ENCODE results near the gene PRKAR1B.

The PRKAR1B gene

GRCh38 chr7:549891-550625 is 177.0 kb downstream of the PRKAR1B start:
- H3K36me3 ChIP-seq (ENCODE audit: control insufficient read depth, insufficient read depth, low read length), result no peaks in the 10 kb centered on the region; the same call in 1 of the 2 replicates

GRCh38 chr7:549066-549890 is 177.8 kb downstream of the PRKAR1B start:
- Histone ChIP-seq H3K27me3 (replicated peaks; ENCODE audit: control insufficient read depth, insufficient read depth, low read length) (no peaks in the 10 kb centered on the region), H3K4me3 (replicated peaks; ENCODE audit: low read depth, low read length) (no peak overlapping the region), H3K36me3 (ENCODE audit: control insufficient read depth, insufficient read depth, low read length) (no peaks in the 10 kb centered on the region; the same call in 1 of the 2 replicates)
- no peak for DNase-seq (ENCODE audit: extremely low read depth, insufficient read length)
- TF ChIP-seq, protein P1, sequence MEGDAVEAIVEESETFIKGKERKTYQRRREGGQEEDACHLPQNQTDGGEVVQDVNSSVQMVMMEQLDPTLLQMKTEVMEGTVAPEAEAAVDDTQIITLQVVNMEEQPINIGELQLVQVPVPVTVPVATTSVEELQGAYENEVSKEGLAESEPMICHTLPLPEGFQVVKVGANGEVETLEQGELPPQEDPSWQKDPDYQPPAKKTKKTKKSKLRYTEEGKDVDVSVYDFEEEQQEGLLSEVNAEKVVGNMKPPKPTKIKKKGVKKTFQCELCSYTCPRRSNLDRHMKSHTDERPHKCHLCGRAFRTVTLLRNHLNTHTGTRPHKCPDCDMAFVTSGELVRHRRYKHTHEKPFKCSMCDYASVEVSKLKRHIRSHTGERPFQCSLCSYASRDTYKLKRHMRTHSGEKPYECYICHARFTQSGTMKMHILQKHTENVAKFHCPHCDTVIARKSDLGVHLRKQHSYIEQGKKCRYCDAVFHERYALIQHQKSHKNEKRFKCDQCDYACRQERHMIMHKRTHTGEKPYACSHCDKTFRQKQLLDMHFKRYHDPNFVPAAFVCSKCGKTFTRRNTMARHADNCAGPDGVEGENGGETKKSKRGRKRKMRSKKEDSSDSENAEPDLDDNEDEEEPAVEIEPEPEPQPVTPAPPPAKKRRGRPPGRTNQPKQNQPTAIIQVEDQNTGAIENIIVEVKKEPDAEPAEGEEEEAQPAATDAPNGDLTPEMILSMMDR (IDR thresholded peaks at IDR 0.05; ENCODE audit: insufficient read depth, low read length, poor library complexity, severe bottlenecking), result no peak

More at GRCh38 chr7:549891-550625, 177.0 kb downstream of the PRKAR1B start:
- DNase-seq (ENCODE audit: extremely low read depth, insufficient read length), result no peak
- TF ChIP-seq, protein P1 (IDR thresholded peaks at IDR 0.05; ENCODE audit: insufficient read depth, low read length, poor library complexity, severe bottlenecking), result no peak
- H3K27me3 ChIP-seq (replicated peaks; ENCODE audit: control insufficient read depth, insufficient read depth, low read length), result no peaks in the 10 kb centered on the region
- H3K4me3 ChIP-seq (replicated peaks; ENCODE audit: low read depth, low read length), result no peak overlapping the region

DNA sequence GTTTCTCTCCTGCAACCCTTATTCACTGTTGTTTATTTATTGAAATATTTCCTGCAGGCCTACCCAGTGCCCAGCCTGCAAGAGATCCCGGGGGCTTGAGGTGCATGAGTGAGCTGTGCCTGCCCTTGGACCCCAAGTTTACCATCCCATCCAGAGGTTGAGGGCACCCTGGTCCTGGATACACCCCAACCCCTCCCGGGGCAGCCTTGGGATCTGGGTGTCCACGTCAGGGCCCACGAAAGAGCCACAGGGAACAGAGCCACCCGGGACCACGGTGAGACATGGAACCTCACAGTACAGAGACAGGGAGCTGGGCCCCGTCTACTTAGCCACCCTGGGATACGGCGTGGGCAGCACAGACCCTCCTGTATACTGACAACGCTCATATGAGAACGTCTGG is 178.7 kb downstream of the PRKAR1B start:
- no peaks in the 10 kb centered on the region; the same call in 1 of the 2 replicates for H3K36me3 ChIP-seq (ENCODE audit: control insufficient read depth, insufficient read depth, low read length)
- H3K4me3 ChIP-seq (replicated peaks; ENCODE audit: low read depth, low read length), result no peak overlapping the region
- H3K27me3 ChIP-seq (replicated peaks; ENCODE audit: control insufficient read depth, insufficient read depth, low read length), result no peaks in the 10 kb centered on the region
- no peak for DNase-seq (ENCODE audit: extremely low read depth, insufficient read length)
- TF ChIP-seq, protein P1 (IDR thresholded peaks at IDR 0.05; ENCODE audit: insufficient read depth, low read length, poor library complexity, severe bottlenecking), result no peak

DNA sequence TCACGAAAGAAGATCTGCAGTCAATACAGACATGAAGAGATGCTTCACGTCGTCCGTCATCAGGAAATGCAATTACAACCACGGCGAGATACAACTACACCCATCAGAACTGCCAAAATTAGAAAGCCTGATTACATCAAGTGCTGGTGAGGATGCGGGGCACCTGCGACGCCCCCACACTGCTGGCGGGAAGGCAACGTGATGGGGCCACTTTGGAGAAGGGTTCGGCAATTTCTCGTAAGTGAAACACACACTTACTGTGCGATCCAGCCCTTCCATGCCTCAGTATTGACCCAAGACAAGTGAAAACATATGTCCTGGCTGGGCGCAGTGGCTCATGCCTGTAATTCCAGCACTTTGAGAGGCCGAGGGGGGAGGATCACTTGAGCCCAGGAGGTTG is 181.6 kb downstream of the PRKAR1B start:
- no peaks in the 10 kb centered on the region; the same call in 1 of the 2 replicates for H3K36me3 ChIP-seq (ENCODE audit: control insufficient read depth, insufficient read depth, low read length)
- no peak for DNase-seq (ENCODE audit: extremely low read depth, insufficient read length)
- TF ChIP-seq, protein P1 (IDR thresholded peaks at IDR 0.05; ENCODE audit: insufficient read depth, low read length, poor library complexity, severe bottlenecking), result no peak

DNA sequence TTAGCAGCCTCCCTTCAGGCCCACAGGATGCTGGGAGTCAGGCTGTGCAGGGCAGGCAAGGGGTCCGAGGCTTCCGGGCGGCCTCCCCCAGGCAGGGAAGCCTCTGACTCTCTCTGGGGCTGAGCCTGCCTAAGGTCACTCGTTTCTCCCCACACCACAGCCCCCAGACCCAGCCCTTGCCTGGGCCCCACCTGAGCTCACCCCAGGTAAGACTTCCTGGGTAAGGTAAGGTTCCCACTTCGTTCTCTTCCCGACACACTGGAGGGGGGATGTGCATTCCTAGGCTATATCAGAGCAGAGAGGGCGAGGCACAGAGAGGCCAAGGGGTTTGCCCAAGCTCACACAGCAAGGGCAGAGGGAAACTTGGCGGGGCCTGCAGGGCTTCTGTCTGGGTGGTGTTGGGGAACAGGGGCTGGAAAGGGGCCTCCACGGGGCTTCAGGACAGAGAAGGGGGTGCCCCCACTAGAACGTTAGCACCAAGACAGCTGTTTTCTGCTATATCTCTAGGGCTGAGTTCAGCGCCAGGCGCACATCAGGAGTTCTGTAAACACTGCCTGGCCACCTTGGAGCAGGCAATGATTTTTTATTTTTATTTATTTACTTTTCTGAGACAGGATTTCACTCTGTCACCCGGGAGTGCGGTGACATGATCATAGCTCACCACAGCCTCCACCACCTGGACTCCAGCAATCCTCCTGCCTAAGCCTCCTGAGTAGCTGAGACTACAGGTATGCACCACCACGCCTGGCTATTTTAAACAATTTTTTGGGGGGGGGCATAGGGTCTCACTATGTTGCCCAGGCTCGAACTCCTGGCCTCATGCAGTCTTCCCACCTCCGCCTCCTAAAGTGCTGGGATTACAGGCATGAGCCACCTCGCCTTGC is 182.5 kb downstream of the PRKAR1B start:
- Histone ChIP-seq H3K27me3 (replicated peaks; ENCODE audit: control insufficient read depth, insufficient read depth, low read length) (no peaks in the 10 kb centered on the region), H3K36me3 (ENCODE audit: control insufficient read depth, insufficient read depth, low read length) (no peaks in the 10 kb centered on the region; the same call in 1 of the 2 replicates), H3K4me3 (replicated peaks; ENCODE audit: low read depth, low read length) (no peak overlapping the region)
- TF ChIP-seq, protein P1 (IDR thresholded peaks at IDR 0.05; ENCODE audit: insufficient read depth, low read length, poor library complexity, severe bottlenecking), result no peak
- no peak for DNase-seq (ENCODE audit: extremely low read depth, insufficient read length)

More for the DNA sequence above, 181.6 kb downstream of the PRKAR1B start:
- no peaks in the 10 kb centered on the region for H3K27me3 ChIP-seq (replicated peaks; ENCODE audit: control insufficient read depth, insufficient read depth, low read length)
- H3K4me3 ChIP-seq (replicated peaks; ENCODE audit: low read depth, low read length), result no peak overlapping the region
